ENCODE results near the gene SSUH2.

- TF ChIP-seq GATA3 (IDR thresholded peaks at IDR 0.05; ENCODE audit: low read depth, low read length) (no peak), GATA2 (IDR thresholded peaks at IDR 0.05; ENCODE audit: low read depth, low read length) (no peak)
Measured at GRCh38 chr3:8574670-8575322, 69.8 kb downstream of the SSUH2 start.
